GM19035 (cell line): ENCODE results near the gene SLC25A22.

ENCODE experiments used
- ATAC-seq: cut with Tn5 transposase; IDR thresholded peaks from one replicate; pipeline ENCODE4 v1.9.1; 2021; ENCODE audit not compliant: unreplicated experiment

The SLC25A22 gene

GRCh38 chr11:823441-824291 is 25.6 kb upstream of the SLC25A22 start:
- ATAC-seq, result no peak

DNA sequence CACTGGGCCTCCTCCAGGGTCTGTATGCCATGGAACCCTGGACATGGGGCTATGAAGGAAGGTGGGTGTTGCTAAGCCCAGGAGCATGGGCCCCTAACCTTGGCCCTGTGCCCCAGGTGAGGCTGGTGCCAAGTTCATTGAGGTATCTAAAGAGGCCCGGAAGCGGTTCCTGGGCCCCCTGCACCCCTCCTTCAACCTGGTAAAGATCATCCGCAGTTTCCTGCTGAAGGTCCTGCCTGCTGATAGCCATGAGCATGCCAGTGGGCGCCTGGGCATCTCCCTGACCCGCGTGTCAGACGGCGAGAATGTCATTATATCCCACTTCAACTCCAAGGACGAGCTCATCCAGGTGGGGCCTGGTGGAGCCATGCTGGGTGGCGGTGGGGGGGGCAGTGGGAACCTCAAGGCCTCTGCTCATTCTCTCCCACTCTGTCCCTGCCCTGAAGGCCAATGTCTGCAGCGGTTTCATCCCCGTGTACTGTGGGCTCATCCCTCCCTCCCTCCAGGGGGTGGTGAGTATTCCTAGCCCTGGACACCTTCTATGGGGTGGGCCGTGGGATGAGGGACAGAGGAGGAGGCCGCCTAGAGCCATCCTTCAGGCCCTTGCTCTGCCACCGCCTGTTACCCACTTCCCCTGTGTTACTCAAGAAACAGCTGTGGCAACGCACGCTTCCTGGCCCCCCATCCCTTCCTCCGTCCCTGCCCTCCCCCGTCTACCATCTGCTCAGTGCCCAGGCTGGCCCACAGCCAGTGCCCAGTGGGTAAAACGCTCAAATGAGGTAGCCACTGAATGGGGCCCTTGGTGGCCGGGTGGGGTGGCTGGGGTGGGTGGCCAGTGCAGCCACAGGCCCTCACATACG is 23.7 kb upstream of the SLC25A22 start:
- no peak for ATAC-seq

DNA sequence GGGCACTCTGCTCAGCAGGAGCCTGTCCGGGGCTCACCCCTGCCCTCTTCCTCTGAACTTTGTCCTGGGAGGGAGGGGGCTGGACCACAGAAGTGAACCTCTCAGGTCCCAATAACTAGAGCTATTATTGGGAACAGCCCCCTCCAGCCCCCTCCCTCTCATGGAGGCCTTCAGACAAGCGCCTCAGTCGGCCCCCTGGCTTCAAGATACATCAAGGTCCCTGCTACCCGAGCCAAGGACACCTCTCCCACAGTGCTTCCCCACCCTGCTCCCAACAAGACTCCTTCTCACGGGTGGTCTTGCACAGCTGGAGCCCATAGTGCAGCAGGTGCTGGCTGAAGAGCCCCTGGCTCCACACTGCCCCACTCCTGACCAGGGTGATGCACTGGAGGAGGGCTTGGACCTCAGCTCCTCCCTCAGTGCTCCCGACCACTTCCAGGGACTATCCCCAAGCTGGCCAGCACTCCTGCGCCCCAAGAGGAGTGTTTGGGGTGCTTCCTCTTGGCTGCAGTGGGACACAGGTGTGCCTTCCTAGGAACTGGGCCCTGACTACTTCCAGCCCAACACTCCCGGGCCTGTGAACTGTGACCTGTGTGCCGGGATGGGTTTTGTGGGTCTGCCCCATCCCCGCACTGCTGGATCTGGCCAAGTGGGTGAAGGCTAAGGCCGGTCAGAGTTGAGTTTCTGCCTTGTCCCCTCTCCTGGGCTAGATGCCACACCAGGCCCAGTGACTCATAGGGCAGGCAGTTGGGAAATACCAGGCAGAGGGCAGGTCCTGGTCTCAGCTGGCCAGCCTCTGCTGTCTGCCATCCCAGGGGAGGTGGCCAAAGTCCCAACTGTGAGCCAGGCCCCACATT is 22.8 kb upstream of the SLC25A22 start:
- ATAC-seq, result no peak

DNA sequence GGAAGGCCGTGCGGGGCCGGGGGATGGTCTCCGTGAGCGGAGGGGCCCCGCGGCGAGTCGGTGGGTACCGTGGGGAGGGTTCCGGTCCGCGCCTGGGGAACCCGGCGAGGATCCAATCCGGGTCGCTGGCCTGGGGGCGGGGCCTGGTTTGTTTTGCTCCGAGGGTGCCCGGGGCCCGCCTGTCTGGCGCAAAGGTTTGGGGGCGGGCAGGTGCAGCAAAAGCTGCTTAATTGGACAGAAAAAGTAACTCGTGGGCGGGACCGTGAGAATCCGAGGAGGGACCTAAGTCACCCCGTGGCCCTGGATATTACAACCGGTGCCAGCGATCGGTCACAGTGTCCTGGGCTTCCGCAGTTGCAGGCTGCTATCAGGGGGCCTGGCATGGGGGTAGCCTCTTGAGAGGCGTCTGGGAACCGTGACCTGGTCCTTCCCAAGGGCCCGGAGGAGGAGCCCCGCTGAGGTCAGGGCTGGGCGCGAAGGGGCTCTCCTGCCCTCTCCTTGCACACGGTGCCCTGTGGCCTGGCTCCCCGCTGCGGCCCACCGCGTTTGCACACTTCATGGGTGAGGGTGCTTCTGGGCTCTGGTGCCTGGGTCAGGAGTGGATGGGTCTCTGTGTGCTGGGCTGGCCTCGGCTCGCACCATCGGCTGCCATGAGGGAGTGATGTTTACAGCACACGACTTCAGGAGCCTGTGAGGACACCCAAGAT is 22.0 kb upstream of the SLC25A22 start:
- ATAC-seq, result peak; percentile 65

GRCh38 chr11:819129-819931 is 21.2 kb upstream of the SLC25A22 start:
- peak; percentile 66 for ATAC-seq

- ATAC-seq, result no peak
Observed at GRCh38 chr11:818396-819128, 20.5 kb upstream of the SLC25A22 start, which contains the start of gene PNPLA2. Gene PNPLA2, plus strand, starts transcription at chr11:818914. Its CDS starts 805 bp downstream, at chr11:819719.

- ATAC-seq, result no peak
Observed at GRCh38 chr11:816433-816779, 18.3 kb upstream of the SLC25A22 start.

GRCh38 chr11:815675-816432 is 17.8 kb upstream of the SLC25A22 start:
- ATAC-seq, result no peak

DNA sequence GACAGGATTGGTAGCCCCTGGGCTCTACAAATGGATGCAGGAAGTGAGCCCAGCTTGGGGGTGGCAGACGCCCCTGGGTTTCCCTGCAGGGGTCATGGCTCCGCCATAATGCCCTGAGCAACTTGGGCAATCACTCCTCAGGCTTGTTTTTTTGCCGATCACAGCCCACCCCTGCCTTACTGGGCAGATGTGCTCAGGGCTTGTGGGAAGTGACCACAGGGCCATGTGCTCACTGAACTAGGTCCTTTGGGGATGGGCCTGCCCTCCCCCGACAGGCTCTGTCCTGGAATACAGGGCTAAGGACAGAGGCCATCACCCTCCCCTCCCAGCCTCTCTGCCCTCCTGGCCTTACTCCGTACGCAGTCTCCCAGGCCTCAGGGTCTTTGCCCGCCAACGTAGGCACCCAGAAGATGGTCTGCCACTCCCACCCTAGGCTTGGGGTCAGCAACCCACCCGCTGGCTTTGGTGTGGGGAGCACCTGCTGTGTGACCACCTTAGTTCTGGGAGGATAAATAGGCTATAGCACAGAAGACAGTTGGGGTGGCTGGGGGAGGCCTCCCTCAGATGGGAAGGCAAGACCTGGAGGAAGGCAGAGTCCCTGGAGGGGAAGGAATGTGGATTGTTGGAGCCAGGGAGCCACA is 15.5 kb upstream of the SLC25A22 start:
- no peak for ATAC-seq

DNA sequence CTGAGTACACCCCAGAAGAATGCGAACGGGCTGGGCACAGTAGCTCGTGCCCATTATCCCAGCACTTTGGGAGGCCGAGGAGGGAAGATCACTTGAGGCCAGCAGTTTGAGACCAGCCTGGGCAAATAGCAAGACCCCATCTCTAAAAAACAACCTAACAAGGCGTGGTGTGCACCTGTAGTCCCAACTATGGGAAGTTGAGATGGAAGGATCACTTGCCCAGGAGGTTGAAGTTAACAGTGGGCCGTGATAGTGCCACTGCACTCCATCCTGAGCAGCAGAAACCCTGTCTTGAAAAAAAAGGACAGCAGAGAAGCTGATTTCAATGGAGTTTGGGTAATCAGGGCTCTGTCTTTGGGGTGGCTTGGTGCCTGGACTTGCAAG is 15.0 kb upstream of the SLC25A22 start:
- ATAC-seq, result no peak

DNA sequence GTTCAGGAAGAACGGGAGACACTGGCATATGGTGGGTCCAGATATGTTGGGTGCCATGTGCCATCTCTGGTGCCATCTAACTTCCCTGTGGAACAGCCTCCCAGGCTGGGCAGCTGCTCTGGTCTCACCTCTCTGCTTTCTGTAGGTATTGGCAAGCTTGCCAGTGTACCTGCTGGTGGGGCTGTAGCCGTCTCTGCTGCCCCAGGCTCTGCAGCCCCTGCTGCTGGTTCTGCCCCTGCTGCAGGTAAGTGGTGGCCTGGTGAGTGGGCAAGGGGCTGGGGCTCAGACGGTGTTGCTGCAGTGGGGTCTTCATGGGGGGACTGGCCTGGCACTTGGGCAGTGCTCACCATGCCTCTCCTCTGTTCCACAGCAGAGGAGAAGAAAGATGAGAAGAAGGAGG is 14.3 kb upstream of the SLC25A22 start:
- no peak for ATAC-seq

DNA sequence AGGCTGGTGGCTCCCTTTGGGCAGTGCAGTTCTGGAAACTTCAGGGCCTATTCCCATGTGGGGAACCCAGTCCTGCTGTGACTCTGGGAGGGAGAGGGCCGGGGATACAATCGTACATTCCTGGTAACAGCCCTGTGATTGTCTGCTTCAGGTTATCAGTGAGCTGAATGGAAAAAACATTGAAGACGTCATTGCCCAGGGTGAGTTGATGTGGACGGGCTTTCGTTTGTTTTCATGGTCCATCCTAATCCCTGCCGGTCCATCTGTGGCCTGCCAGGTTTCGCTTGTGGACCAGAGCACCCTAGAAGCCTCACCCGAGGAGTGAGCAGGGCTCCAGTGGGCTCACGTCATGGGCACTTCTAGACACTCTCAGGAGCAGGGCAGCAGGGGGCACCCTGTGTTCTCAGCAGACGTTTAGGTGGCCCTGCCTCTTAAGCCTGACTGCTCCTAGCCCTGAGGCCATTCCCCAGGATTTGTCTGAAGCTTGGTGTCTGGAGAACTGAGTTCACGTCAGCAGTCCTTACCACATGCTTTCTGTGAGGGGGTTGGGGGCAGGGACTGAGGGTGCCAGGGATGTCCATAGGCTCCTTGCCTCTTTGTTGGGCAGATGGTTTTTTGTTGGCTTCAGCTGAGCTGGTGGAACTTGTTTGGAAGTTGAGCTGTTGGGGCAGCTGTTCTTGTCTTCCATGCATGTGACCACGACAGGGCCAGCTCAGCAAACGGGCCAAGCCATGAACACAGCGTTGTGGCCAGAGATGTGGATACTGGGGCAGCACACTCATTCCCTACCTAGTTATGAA is 13.6 kb upstream of the SLC25A22 start:
- no peak for ATAC-seq

- ATAC-seq, result no peak
Observed at GRCh38 chr11:810040-810567, 12.0 kb upstream of the SLC25A22 start.

- peak; percentile 70 for ATAC-seq
Observed at GRCh38 chr11:809287-810039, 11.4 kb upstream of the SLC25A22 start, which contains the start of gene RPLP2. Gene RPLP2, plus strand, starts transcription at chr11:809967. Its CDS starts 268 bp downstream, at chr11:810235.

DNA sequence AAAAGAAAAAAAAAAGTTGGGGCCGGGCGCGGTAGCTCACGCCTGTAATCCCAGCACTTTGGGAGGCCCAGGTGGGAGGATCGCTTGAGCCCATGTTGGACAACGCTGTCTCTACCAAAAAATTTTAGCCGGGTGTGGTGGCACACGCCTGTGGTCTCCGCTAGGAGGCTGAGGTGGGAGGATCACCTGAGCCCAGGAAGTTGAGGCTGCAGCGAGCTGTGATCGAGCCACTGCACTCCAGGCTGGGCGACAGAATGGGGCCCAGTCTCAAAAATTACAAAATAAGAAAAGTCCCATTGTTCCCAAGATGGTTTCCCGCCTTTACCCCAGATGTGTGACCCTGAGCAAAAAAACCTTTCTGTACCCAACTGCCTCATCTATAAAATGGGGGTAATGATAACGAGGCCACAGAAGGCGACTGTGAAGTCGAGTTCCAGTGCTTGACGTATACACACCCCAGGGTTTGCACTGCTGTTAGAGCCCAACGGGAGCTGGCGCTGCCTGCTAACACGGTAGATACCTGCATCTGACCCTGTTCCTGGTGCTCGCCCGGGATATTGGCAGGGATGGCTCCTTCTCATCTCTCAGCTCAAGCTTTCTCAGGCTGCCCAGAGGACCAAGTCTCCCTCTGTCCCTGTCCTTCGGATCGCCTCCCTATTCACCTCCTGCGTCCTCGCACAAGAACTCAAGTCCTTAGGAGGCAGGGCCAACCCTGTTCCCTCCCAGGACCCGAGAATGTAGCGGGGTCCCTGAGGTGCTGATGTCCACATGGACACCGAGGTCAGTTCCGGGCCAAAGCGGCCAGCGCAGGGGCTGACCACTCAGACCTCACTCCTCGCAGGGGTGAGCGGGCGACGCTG is 10.6 kb upstream of the SLC25A22 start:
- ATAC-seq, result no peak
